Measurements from ENCODE around the gene ARFGEF3. TPM values are rescaled to one million over a fixed set of nuclear protein-coding genes. Genes with fewer than 3 reads are reported as not detected.

Gene ARFGEF3
- total and polyA plus RNA-seq, 2 experiments from 2014 or later: 5.8 to 24.6 TPM

DNA sequence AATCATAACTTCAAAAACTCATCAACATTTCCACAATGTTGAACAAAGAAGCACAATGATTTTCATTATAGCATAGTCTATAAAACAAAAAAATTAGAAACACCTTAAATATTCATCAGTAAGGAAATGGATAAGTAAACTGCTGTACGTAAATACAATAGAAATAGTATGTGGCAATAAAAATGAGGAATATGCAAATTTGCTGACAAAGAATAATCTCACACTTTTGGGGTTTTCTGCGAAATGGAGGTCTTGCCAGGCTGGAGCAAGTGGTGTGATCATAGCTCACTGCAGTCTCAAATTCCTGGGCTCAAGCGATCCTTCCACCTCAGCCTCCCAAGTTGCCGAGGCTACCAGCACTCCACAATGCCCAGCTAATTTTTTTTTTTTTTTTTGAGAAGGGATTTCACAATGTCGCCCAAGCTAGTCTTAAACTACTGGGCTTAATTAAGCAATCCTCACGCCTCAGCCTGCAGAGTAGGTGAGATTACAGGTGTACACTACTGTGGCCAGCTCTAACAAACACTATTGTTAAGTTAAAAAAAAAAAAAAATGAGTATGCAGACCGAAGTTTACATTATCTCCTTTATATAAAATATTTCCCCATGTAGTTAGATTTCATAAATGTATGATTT is 157.1 kb downstream of the ARFGEF3 start (continued):
- TF ChIP-seq CTCF (conservative IDR thresholded peaks at IDR 0.05; ENCODE audit: low read depth in 2 of 2) (no peak), STAT1 (IDR thresholded peaks at IDR 0.05; ENCODE audit: unreplicated experiment) (no peak), JUNB (IDR thresholded peaks at IDR 0.05; ENCODE audit: unreplicated experiment) (no peak), ZNF331 (CRISPR knock-in tag; IDR thresholded peaks at IDR 0.05; ENCODE audit: low read depth) (no peak)

DNA sequence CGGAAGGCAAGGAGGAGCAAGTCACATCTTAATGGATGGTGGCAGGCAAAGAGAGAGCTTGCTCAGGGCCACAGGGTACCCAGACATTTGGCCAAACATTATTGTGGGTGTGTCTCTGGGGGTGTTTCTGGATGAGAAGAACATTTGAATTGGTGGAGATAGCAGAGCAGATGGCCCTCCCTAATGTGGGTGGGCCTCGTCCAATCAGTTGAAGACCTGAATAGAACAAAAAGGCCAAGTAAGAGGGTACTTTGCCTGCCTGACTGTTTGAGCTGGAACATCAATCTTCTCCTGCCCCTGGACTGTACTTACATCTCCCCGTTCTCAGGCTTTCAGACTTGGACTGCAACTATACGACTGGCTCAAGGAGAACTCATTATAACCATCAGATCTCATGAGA is 160.2 kb downstream of the ARFGEF3 start:
- Mint-ChIP-seq H3K9me3 (peaks cover 8% of the 10 kb centered on the region; the same call in 1 of the 3 replicates), H3K27ac (no peak overlapping the region), H3K4me3 (no peak overlapping the region), H3K36me3 (ENCODE audit: low read depth) (peaks cover 38% of the 10 kb centered on the region), H3K27me3 (ENCODE audit: insufficient read depth, low read depth, poor library complexity) (peaks cover 4% of the 10 kb centered on the region), H3K4me1 (no peaks in the 10 kb centered on the region)
- Histone ChIP-seq H3F3A (replicated peaks; ENCODE audit: low read depth) (no peaks in the 10 kb centered on the region), H4K20me1 (replicated peaks; ENCODE audit: insufficient read depth) (no peaks in the 10 kb centered on the region), H3K4me2 (no peak overlapping the region), H3K27ac (ENCODE audit: low read depth) (no peak overlapping the region), H3K4me3 (no peak overlapping the region), H2AFZ (no peak overlapping the region), H3K79me2 (replicated peaks; ENCODE audit: insufficient read depth) (no peaks in the 10 kb centered on the region), H3K9me2 (ENCODE audit: insufficient read depth) (no peaks in the 10 kb centered on the region), H3K4me1 (ENCODE audit: insufficient read depth) (no peaks in the 10 kb centered on the region), H3K27me3 (ENCODE audit: insufficient read depth) (no peaks in the 10 kb centered on the region), H3K36me3 (ENCODE audit: insufficient read depth) (peaks cover 10% of the 10 kb centered on the region; the same call in 1 of the 2 replicates)
- ATAC-seq: no peak
- DNase-seq (ENCODE audit: low spot score): no peak
- TF ChIP-seq NANOG (IDR thresholded peaks at IDR 0.05; ENCODE audit: borderline replicate concordance) (no peak), STAT1 (IDR thresholded peaks at IDR 0.05; ENCODE audit: unreplicated experiment) (no peak), ZNF114 (CRISPR knock-in tag; IDR thresholded peaks at IDR 0.05) (no peak), CREB1 (CRISPR knock-in tag; IDR thresholded peaks at IDR 0.05; ENCODE audit: low read depth) (no peak), JUNB (IDR thresholded peaks at IDR 0.05; ENCODE audit: unreplicated experiment) (no peak), EZH2phosphoT487 (IDR thresholded peaks at IDR 0.05; ENCODE audit: unreplicated experiment) (no peak), EZH2 (IDR thresholded peaks at IDR 0.05; ENCODE audit: low read depth, unreplicated experiment) (no peak), ZNF331 (CRISPR knock-in tag; IDR thresholded peaks at IDR 0.05; ENCODE audit: low read depth) (no peak), ETS1 (IDR thresholded peaks at IDR 0.05) (no peak), REST (IDR thresholded peaks at IDR 0.05; ENCODE audit: unreplicated experiment) (no peak)
- TF ChIP-seq, protein P1, sequence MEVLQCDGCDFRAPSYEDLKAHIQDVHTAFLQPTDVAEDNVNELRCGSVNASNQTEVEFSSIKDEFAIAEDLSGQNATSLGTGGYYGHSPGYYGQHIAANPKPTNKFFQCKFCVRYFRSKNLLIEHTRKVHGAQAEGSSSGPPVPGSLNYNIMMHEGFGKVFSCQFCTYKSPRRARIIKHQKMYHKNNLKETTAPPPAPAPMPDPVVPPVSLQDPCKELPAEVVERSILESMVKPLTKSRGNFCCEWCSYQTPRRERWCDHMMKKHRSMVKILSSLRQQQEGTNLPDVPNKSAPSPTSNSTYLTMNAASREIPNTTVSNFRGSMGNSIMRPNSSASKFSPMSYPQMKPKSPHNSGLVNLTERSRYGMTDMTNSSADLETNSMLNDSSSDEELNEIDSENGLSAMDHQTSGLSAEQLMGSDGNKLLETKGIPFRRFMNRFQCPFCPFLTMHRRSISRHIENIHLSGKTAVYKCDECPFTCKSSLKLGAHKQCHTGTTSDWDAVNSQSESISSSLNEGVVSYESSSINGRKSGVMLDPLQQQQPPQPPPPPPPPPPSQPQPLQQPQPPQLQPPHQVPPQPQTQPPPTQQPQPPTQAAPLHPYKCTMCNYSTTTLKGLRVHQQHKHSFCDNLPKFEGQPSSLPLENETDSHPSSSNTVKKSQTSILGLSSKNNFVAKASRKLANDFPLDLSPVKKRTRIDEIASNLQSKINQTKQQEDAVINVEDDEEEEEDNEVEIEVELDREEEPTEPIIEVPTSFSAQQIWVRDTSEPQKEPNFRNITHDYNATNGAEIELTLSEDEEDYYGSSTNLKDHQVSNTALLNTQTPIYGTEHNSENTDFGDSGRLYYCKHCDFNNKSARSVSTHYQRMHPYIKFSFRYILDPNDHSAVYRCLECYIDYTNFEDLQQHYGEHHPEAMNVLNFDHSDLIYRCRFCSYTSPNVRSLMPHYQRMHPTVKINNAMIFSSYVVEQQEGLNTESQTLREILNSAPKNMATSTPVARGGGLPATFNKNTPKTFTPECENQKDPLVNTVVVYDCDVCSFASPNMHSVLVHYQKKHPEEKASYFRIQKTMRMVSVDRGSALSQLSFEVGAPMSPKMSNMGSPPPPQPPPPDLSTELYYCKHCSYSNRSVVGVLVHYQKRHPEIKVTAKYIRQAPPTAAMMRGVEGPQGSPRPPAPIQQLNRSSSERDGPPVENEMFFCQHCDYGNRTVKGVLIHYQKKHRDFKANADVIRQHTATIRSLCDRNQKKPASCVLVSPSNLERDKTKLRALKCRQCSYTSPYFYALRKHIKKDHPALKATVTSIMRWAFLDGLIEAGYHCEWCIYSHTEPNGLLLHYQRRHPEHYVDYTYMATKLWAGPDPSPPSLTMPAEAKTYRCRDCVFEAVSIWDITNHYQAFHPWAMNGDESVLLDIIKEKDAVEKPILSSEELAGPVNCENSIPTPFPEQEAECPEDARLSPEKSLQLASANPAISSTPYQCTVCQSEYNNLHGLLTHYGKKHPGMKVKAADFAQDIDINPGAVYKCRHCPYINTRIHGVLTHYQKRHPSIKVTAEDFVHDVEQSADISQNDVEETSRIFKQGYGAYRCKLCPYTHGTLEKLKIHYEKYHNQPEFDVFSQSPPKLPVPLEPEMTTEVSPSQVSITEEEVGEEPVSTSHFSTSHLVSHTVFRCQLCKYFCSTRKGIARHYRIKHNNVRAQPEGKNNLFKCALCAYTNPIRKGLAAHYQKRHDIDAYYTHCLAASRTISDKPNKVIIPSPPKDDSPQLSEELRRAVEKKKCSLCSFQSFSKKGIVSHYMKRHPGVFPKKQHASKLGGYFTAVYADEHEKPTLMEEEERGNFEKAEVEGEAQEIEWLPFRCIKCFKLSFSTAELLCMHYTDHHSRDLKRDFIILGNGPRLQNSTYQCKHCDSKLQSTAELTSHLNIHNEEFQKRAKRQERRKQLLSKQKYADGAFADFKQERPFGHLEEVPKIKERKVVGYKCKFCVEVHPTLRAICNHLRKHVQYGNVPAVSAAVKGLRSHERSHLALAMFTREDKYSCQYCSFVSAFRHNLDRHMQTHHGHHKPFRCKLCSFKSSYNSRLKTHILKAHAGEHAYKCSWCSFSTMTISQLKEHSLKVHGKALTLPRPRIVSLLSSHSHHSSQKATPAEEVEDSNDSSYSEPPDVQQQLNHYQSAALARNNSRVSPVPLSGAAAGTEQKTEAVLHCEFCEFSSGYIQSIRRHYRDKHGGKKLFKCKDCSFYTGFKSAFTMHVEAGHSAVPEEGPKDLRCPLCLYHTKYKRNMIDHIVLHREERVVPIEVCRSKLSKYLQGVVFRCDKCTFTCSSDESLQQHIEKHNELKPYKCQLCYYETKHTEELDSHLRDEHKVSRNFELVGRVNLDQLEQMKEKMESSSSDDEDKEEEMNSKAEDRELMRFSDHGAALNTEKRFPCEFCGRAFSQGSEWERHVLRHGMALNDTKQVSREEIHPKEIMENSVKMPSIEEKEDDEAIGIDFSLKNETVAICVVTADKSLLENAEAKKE (CRISPR knock-in tag; IDR thresholded peaks at IDR 0.05): no peak
